Retina (tissue), 1 donor: ENCODE results near the gene STXBP5L.
"Not testable (repeated sequence)": the region's sequence is repeated elsewhere in the genome, so short reads cannot be mapped to it uniquely, and the experiment has no call there.

ENCODE experiments used
- DNase-seq: peaks from one replicate; pipeline ENCODE4 v3.0.0-alpha.2; 2016

STXBP5L gene

GRCh38 chr3:121063628-121064027 lies 155.6 kb downstream of the STXBP5L start:
- no peak for DNase-seq

GRCh38 chr3:121064121-121064520 lies 156.1 kb downstream of the STXBP5L start:
- DNase-seq = no peak

DNA sequence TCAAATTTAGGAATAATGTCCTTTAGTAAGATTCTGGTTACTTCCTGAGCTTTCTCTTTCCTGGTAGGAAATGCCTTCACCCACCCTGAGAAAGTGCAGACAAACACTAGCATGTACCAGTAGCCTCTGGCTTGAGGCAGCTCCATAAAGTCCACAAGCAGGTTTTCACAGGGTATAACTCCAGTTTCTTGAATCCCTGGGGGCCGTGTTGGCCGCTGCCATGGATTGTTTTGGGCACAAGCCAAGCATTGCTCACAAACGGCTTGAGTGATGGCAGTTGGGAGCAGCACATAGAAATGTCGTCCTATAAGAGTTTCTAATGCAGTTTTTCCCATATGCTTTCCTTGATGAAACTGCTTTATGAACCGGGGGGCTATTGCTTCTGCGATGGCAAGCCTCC lies 164.1 kb downstream of the STXBP5L start:
- DNase-seq = no peak

GRCh38 chr3:121073011-121073410 lies 165.0 kb downstream of the STXBP5L start:
- no peak for DNase-seq

DNA sequence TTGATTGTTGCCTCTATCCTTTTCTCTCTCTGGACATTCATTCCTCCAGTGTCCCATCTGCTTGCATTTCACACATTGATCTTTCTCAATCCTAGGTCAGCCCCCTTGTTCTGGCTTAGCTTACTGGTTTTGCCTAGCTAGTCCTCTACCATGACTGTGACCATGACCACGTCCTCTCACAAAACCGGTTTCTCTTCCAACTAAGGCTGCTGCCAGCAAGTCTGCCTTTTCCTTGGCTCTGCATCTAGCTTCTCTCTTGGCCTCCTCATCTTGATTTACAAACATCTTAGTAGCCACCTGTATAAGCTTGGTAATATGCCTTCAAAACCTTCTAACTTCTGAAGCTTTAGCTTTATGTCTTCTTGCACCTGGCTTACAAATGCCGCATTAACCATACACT lies 167.2 kb downstream of the STXBP5L start:
- DNase-seq = no peak

- DNase-seq = not testable (repeated sequence)
Measured at GRCh38 chr3:121078378-121079101, 170.5 kb downstream of the STXBP5L start.

GRCh38 chr3:121096953-121097352 lies 188.9 kb downstream of the STXBP5L start:
- no peak for DNase-seq

- not testable (repeated sequence) for DNase-seq
Measured at GRCh38 chr3:121111086-121111485, 203.1 kb downstream of the STXBP5L start.

DNA sequence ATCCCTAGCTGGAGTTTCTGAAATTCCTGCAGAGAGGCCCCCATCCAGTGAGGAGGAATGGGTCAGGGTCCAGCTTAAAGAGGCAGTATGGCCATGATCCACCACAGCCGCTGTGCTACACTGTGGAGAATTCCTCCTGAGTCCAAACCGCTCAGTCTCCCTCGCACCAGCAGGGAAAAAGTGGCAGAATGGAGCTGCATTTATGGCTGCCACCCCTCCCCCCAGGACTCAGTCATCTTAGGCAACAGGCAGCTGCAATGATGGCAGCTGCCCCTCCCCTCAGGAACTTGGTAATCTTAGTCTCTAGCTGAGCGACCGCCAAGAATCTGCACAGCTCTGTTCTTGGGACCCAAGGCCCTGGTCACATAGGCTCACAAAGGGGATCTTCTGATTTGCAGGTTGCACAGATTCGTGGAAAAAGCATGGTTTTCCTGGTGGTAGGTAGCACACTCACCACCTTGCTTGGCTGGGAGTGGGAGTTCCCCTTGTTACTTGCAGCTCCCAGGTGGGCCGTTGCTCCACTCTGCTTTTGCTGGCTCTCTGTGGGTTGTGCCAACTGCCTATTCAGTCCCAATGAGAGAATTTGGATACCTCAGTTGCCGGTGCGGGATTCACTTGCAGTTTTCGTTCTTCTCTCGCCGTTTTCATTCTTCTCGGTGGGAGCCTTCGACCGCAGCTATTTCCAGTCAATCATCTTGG lies 204.1 kb downstream of the STXBP5L start:
- no peak for DNase-seq

DNA sequence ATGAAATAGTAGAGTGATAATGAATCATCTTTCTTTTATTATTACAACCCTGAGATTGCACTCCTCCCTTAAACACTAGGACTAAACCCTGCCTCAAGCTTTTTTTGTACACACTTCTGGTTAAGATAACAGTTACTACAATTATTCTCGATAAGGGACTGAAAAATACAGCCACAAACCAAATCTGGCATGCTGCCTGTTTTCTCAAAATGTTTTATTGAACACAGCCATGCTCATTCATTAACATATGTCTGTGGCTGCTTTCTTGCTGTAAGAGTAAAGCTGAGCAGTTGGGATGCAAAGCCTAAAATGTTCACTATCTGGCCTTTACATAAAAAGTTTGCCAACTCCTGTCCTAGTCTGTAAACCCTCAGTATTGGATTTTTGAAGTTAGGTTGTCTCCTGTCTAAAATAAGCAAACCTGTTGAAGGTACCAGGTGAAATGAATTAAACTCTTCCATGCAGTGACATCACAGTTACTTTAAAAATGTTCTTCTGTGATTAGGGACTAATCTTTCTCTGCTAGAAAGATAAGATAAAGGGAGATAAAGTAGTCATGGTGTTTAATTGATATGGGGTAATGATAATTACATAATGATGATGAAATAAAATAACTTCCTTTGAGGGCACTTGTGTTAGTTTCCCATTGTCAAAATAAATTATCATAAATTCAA lies 218.2 kb downstream of the STXBP5L start:
- no peak for DNase-seq

GRCh38 chr3:121126707-121127035 lies 218.7 kb downstream of the STXBP5L start:
- DNase-seq = no peak

- no peak for DNase-seq
Measured at GRCh38 chr3:121152573-121152972, 244.6 kb downstream of the STXBP5L start.

GRCh38 chr3:121153851-121154250 lies 245.8 kb downstream of the STXBP5L start:
- no peak for DNase-seq

DNA sequence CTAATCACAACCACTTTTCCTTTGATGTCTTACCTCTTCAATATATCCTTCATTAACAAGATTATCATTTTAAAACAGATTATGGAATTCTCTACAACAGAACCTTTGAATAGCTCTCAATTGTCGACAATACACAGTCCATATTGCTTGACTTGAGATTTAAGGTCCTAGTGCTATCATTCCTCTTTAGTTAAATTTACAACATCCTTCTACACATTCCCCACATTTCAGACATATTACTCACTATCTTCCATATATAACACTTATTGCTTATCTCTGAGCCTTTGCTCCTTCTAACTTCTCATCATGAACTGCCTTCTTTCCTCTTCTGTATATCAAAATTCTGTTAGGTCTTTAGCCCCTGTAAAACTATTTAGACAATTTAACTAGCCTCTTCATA lies 247.0 kb downstream of the STXBP5L start:
- DNase-seq = no peak

DNA sequence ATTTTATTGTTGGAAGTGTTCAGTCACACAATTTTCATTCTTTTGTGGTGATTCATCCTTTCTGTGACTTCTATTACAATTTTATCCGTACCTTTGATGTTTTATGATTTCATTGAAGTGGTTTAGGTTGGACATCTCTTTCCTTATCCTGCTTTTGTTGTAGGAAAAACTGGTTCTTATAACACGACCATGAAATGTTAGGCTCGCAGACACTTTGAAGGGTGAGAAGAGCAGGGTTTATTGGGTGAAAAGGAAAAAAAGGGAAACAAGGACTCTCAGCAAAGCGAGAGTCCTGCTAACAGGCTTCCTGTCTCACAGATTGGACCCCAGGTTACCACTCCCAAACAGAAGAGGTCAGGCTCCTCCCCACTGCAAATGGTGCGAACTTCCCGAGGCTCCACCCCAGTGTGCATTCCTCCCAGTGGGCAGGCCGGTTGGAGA lies 257.4 kb downstream of the STXBP5L start:
- DNase-seq = no peak

GRCh38 chr3:121167374-121168139 lies 259.6 kb downstream of the STXBP5L start:
- DNase-seq = no peak

DNA sequence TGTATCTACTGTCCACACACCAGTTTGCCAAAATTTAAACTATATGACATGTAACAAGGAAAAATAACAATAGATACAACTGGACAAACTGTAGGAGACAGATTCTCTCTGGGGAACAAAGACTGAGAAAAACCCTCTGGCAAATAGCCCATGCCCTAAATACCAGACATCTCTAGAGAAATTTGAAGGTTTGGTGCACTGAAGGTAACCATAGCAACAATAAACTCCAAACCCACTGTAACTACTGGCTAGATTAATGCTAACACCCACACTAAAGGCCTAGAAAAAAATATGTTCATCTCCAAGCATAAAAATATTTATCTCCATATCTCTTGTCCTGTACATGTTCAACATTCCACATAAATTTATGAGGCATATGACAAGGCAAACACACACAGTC lies 267.1 kb downstream of the STXBP5L start:
- peak; percentile 23 for DNase-seq

- DNase-seq = not testable (repeated sequence)
Measured at GRCh38 chr3:121190626-121191025, 282.6 kb downstream of the STXBP5L start.

GRCh38 chr3:121202573-121202972 lies 294.6 kb downstream of the STXBP5L start:
- DNase-seq = no peak

- DNase-seq = no peak
Measured at GRCh38 chr3:121223116-121223515, 315.1 kb downstream of the STXBP5L start.

- DNase-seq = no peak
Measured at GRCh38 chr3:121228971-121229370, 321.0 kb downstream of the STXBP5L start.

GRCh38 chr3:121230194-121230593 lies 322.2 kb downstream of the STXBP5L start:
- not testable (repeated sequence) for DNase-seq

GRCh38 chr3:121231872-121232271 lies 323.9 kb downstream of the STXBP5L start:
- DNase-seq = no peak
